Measurements from ENCODE around the gene CLPSL1.

CLPSL1 gene

GRCh38 chr6:35757456-35758123 lies 23.2 kb upstream of the CLPSL1 start:
- DNase-seq (ENCODE audit: low spot score) = no peak
- peak; percentile 39 for TF ChIP-seq CTCF (IDR thresholded peaks at IDR 0.05; ENCODE audit: extremely low read depth, insufficient read depth, missing control alignments)
- in situ Hi-C loops (cut with MboI; ENCODE audit: low pct_unique_long_range_greater_than_20kb, low sequenced_read_pairs, unreplicated experiment) = no loop called here

- TF ChIP-seq CTCF (IDR thresholded peaks at IDR 0.05; ENCODE audit: extremely low read depth, insufficient read depth, missing control alignments) = no peak
- in situ Hi-C loops (cut with MboI; ENCODE audit: low pct_unique_long_range_greater_than_20kb, low sequenced_read_pairs, unreplicated experiment) = no loop called here
- no peak for DNase-seq (ENCODE audit: low spot score)
These were observed 21.4 kb upstream of the CLPSL1 start for GRCh38 chr6:35759426-35759825.

GRCh38 chr6:35765739-35766138 lies 15.1 kb upstream of the CLPSL1 start:
- TF ChIP-seq CTCF (IDR thresholded peaks at IDR 0.05; ENCODE audit: extremely low read depth, insufficient read depth, missing control alignments) = no peak
- in situ Hi-C loops (cut with MboI; ENCODE audit: low pct_unique_long_range_greater_than_20kb, low sequenced_read_pairs, unreplicated experiment) = no loop called here
- no peak for DNase-seq (ENCODE audit: low spot score)

GRCh38 chr6:35769211-35769610 lies 11.6 kb upstream of the CLPSL1 start:
- no peak for DNase-seq (ENCODE audit: low spot score)
- in situ Hi-C loops (cut with MboI; ENCODE audit: low pct_unique_long_range_greater_than_20kb, low sequenced_read_pairs, unreplicated experiment) = no loop called here
- no peak for TF ChIP-seq CTCF (IDR thresholded peaks at IDR 0.05; ENCODE audit: extremely low read depth, insufficient read depth, missing control alignments)

- TF ChIP-seq CTCF (IDR thresholded peaks at IDR 0.05; ENCODE audit: extremely low read depth, insufficient read depth, missing control alignments) = no peak
- DNase-seq (ENCODE audit: low spot score) = no peak
- in situ Hi-C loops (cut with MboI; ENCODE audit: low pct_unique_long_range_greater_than_20kb, low sequenced_read_pairs, unreplicated experiment) = no loop called here
These were observed 9.5 kb upstream of the CLPSL1 start for GRCh38 chr6:35771343-35771627.

GRCh38 chr6:35774116-35774794 lies 6.6 kb upstream of the CLPSL1 start:
- in situ Hi-C loops (cut with MboI; ENCODE audit: low pct_unique_long_range_greater_than_20kb, low sequenced_read_pairs, unreplicated experiment) = no loop called here
- DNase-seq (ENCODE audit: low spot score) = no peak
- no peak for TF ChIP-seq CTCF (IDR thresholded peaks at IDR 0.05; ENCODE audit: extremely low read depth, insufficient read depth, missing control alignments)

All from GM13977 (cell line).